Measurements from ENCODE around the gene DYNLT1. TPM values are rescaled to one million over a fixed set of nuclear protein-coding genes. Genes with fewer than 3 reads are reported as not detected.

The DYNLT1 gene
- total and polyA plus RNA-seq, 10 of the 15 experiments (the other 5 are each of a cell fraction or from before 2014, with no cell fraction given): 33.6 to 298 (median 89.2) TPM

- intact Hi-C loops (cut with micrococcal nuclease; ENCODE audit: unreplicated experiment) (no loop called here), in situ Hi-C loops (cut with MboI) (no loop called here)
- Histone ChIP-seq H3K4me3 (no peak overlapping the region), H3K4me1 (ENCODE audit: control insufficient read depth, insufficient read depth, low read length) (no peaks in the 10 kb centered on the region), H3K36me3 (ENCODE audit: control insufficient read depth in 2 of 2, insufficient read depth in 2 of 2, low read length in 1 of 2) (peaks cover 0 to 11% of the 10 kb centered on the region in 2 experiments; a peak in 2 of 4 replicates), H2AFZ (ENCODE audit: control insufficient read depth, low read depth, low read length) (no peak overlapping the region), H3K9me3 (replicated peaks; ENCODE audit: control insufficient read depth, insufficient read depth, low read length) (no peaks in the 10 kb centered on the region; the same call in 2 of the 3 replicates), H4K20me1 (ENCODE audit: control insufficient read depth, insufficient read depth) (no peaks in the 10 kb centered on the region), H3K27ac (ENCODE audit: control insufficient read depth, insufficient read depth) (no peak overlapping the region), H3K27me3 (replicated peaks in 1 of 2; ENCODE audit: control insufficient read depth in 2 of 2, insufficient read depth in 2 of 2, low read length in 1 of 2) (no peaks in the 10 kb centered on the region), H3K4me2 (ENCODE audit: control insufficient read depth, insufficient read depth) (no peak overlapping the region), H3K9ac (ENCODE audit: control insufficient read depth, insufficient read depth, low read length) (no peak overlapping the region), H3K79me2 (ENCODE audit: control insufficient read depth, insufficient read depth, low read length) (peaks cover 9% of the 10 kb centered on the region)
- ATAC-seq: no peak
- ChIA-PET CTCF (interaction anchor here (0.7 to 4.5 kb wide), 3 partner anchors 23 to 55 kb away, joined by 4 to 23 read pairs (median 16); no protein-coding TSS in a partner anchor), RAD21 (ENCODE audit: unreplicated experiment) (interaction anchor here (0.9 kb wide), 1 partner anchor 25 kb away, joined by 3 read pairs; no protein-coding TSS in a partner anchor), SMC1A (ENCODE audit: uncharacterized antibody, unreplicated experiment) (interaction anchor here (0.6 to 0.9 kb wide), 2 partner anchors 13 to 14 kb away, joined by 3 read pairs; no protein-coding TSS in a partner anchor), POLR2A (interaction anchor here (0.6 kb wide), 1 partner anchor 108 kb away, joined by 3 read pairs; no protein-coding TSS in a partner anchor)
- FAIRE-seq: no peak
- WGBS (ENCODE audit: insufficient coverage, insufficient replicate concordance, low lambda C conversion rate, missing lambda C conversion rate): 96% methylated on average over 8 of the region's 8 CpGs
- BruUV-seq (replicated peaks): no TSS peak
- DNase-seq (ENCODE audit: low read depth, low spot score): no peak
- no peak for TF ChIP-seq POLR2AphosphoS2 (IDR thresholded peaks at IDR 0.05; ENCODE audit: low read depth, low read length)
- no peak for TF ChIP-seq ZNF274 (IDR thresholded peaks at IDR 0.05; ENCODE audit: insufficient read depth, insufficient read length)
- TF ChIP-seq, protein P1, sequence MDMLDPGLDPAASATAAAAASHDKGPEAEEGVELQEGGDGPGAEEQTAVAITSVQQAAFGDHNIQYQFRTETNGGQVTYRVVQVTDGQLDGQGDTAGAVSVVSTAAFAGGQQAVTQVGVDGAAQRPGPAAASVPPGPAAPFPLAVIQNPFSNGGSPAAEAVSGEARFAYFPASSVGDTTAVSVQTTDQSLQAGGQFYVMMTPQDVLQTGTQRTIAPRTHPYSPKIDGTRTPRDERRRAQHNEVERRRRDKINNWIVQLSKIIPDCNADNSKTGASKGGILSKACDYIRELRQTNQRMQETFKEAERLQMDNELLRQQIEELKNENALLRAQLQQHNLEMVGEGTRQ (IDR thresholded peaks at IDR 0.05; ENCODE audit: borderline replicate concordance, low read depth, low read length): no peak
- TF ChIP-seq SRF (IDR thresholded peaks at IDR 0.05; ENCODE audit: low read depth in 2 of 2, low read length in 2 of 2): no peak
- no peak for TF ChIP-seq HDAC2 (IDR thresholded peaks at IDR 0.05)
- no peak for TF ChIP-seq NKRF (conservative IDR thresholded peaks at IDR 0.05)
- no peak for TF ChIP-seq GATAD2B (conservative IDR thresholded peaks at IDR 0.05; ENCODE audit: low read depth)
- no peak for TF ChIP-seq RCOR1 (conservative IDR thresholded peaks at IDR 0.05; ENCODE audit: low read depth, low read length)
- TF ChIP-seq REST (IDR thresholded peaks at IDR 0.05; ENCODE audit: low read depth, low read length): no peak
- TF ChIP-seq SMAD1 (IDR thresholded peaks at IDR 0.05; ENCODE audit: low read depth, partially characterized antibody): no peak
- no peak for TF ChIP-seq PBX3 (IDR thresholded peaks at IDR 0.05; ENCODE audit: insufficient replicate concordance, low read depth, low read length)
- no peak for TF ChIP-seq ZNF622 (IDR thresholded peaks at IDR 0.05)
- TF ChIP-seq, protein P2, sequence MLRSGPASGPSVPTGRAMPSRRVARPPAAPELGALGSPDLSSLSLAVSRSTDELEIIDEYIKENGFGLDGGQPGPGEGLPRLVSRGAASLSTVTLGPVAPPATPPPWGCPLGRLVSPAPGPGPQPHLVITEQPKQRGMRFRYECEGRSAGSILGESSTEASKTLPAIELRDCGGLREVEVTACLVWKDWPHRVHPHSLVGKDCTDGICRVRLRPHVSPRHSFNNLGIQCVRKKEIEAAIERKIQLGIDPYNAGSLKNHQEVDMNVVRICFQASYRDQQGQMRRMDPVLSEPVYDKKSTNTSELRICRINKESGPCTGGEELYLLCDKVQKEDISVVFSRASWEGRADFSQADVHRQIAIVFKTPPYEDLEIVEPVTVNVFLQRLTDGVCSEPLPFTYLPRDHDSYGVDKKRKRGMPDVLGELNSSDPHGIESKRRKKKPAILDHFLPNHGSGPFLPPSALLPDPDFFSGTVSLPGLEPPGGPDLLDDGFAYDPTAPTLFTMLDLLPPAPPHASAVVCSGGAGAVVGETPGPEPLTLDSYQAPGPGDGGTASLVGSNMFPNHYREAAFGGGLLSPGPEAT (IDR thresholded peaks at IDR 0.05; ENCODE audit: low read depth): no peak
- no peak for TF ChIP-seq NR2C1 (IDR thresholded peaks at IDR 0.05)
These were observed 7.8 kb downstream of the DYNLT1 start for GRCh38 chr6:158636778-158637177.

All from GM12878 (cell line).